Left ventricle myocardium inferior (tissue), 1 donor: Measurements from ENCODE around the gene WSCD2. TPM values are rescaled to one million over a fixed set of nuclear protein-coding genes. Genes with fewer than 3 reads are reported as not detected.

Source experiments
- DNase-seq: peaks from one replicate; pipeline ENCODE4 v3.0.0-alpha.2; 2020
- H3K27ac ChIP-seq: fragments of 200-600 bp; replicated peaks from 2 replicates; pipeline ENCODE4 v1.8.0; 2021
- H3K27me3 ChIP-seq: fragments of 200-600 bp; 2 replicates; pipeline ENCODE4 v1.8.0; 2021; ENCODE audit warnings: low read depth
- H3K36me3 ChIP-seq: fragments of 200-600 bp; 2 replicates; pipeline ENCODE4 v1.8.0; 2021
- H3K4me1 ChIP-seq: fragments of 200-600 bp; 2 replicates; pipeline ENCODE4 v1.8.0; 2021
- H3K4me3 ChIP-seq: fragments of 200-600 bp; 2 replicates; pipeline ENCODE4 v1.8.0; 2021; ENCODE audit warnings: mild to moderate bottlenecking, moderate library complexity
- H3K9me3 ChIP-seq: fragments of 200-600 bp; replicated peaks from 2 replicates; pipeline ENCODE4 v1.8.0; 2021
- intact Hi-C: fragments of 100-400 bp; cut with micrococcal nuclease; formaldehyde crosslinking; loops from one replicate; pipeline ENCODE4 v1.11.0; 2022
- total RNA-seq: library from RNA; stranded (reverse); fragmentation: NEBNext Ultra II Directional; extraction: Animal tissue kit (Norgen Biotek cat#: 25700); gene quantifications from one replicate; pipeline ENCODE4 v1.2.1, GENCODE V29; 2021
- TF ChIP-seq, protein P1 (sequence below): fragments of 200-600 bp; IDR thresholded peaks from 2 replicates; pipeline ENCODE4 v1.8.0; 2021; ENCODE audit warnings: antibody characterized with exemption, mild to moderate bottlenecking, borderline replicate concordance
- donor health status: DM: no; HTN: yes; CAD: no; lungs with severe emphysema.

Gene WSCD2
- total RNA-seq, 1 donor from 2014 or later = 0.14 TPM

GRCh38 chr12:108234158-108234557, 105.1 kb downstream of the WSCD2 start:
- DNase-seq = no peak
- Histone ChIP-seq H3K27ac (no peak overlapping the region), H3K36me3 (no peaks in the 10 kb centered on the region), H3K27me3 (peaks cover 56% of the 10 kb centered on the region), H3K4me1 (no peaks in the 10 kb centered on the region), H3K9me3 (peaks cover 12% of the 10 kb centered on the region), H3K4me3 (no peak overlapping the region)
- TF ChIP-seq, protein P1, sequence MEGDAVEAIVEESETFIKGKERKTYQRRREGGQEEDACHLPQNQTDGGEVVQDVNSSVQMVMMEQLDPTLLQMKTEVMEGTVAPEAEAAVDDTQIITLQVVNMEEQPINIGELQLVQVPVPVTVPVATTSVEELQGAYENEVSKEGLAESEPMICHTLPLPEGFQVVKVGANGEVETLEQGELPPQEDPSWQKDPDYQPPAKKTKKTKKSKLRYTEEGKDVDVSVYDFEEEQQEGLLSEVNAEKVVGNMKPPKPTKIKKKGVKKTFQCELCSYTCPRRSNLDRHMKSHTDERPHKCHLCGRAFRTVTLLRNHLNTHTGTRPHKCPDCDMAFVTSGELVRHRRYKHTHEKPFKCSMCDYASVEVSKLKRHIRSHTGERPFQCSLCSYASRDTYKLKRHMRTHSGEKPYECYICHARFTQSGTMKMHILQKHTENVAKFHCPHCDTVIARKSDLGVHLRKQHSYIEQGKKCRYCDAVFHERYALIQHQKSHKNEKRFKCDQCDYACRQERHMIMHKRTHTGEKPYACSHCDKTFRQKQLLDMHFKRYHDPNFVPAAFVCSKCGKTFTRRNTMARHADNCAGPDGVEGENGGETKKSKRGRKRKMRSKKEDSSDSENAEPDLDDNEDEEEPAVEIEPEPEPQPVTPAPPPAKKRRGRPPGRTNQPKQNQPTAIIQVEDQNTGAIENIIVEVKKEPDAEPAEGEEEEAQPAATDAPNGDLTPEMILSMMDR = peak; percentile 61
- intact Hi-C loops = no loop called here

DNA sequence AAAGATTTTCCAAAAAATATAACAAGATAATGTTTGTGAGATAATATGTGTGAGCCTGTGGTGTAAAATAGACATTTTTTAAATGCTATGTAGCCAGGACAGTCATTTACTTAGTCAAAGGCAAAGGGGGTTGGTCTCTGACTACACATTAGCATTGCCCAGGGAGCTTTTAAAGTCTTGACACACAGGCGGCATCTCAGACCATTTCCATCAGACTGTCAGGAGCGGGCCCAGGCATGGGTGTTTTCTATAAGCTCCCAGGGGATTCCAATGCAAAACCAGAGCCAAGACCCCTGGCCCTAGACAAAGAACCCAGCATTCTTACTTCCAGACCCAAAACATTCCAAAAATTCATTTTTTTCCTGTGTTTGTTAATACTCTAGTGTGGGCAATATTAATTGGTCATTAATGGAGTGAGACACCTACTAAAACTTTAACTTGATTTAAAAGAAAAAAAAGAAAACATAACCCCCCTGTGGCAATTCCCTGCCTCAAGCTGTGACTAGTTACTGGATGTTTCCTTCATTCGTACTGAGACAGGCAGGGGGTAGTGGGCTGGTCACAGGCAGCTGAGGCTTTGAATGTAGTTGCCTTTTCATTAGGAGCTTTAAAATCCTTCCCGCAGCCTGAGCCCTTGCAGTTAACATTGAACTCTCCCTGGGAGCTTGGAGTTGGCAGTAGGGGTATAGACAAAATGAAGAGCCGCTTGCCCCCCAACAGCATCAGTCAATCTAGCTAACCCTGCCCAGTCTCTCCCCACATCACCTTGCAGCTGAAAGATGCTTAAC, 106.3 kb downstream of the WSCD2 start:
- TF ChIP-seq, protein P1 = no peak
- Histone ChIP-seq H3K27me3 (peaks cover 56% of the 10 kb centered on the region), H3K4me1 (no peaks in the 10 kb centered on the region), H3K27ac (no peak overlapping the region), H3K4me3 (no peak overlapping the region), H3K36me3 (no peaks in the 10 kb centered on the region), H3K9me3 (peaks cover 12% of the 10 kb centered on the region)
- no peak for DNase-seq
- intact Hi-C loops = no loop called here

DNA sequence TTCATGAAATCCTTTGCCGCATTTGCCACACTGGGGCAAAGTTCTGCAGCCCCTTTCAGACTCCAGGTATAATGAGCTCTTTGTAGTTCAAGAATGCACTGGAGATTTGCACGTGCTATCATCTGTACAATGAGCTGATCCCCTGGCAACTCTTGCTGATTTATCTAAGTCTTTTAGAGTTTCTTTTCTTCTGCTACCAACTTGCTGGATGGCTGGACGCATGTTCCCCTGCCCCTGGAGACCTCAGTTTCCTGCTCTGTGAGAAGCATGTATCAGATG, 106.8 kb downstream of the WSCD2 start:
- TF ChIP-seq, protein P1 = no peak
- Histone ChIP-seq H3K36me3 (no peaks in the 10 kb centered on the region), H3K4me3 (no peak overlapping the region), H3K9me3 (peaks cover 12% of the 10 kb centered on the region), H3K27ac (no peak overlapping the region), H3K4me1 (no peaks in the 10 kb centered on the region), H3K27me3 (peaks cover 56% of the 10 kb centered on the region)
- intact Hi-C loops = no loop called here
- DNase-seq = no peak

- no peak for DNase-seq
- no peak overlapping the region for H3K4me3 ChIP-seq
- intact Hi-C loops = no loop called here
- H3K4me1 ChIP-seq = no peaks in the 10 kb centered on the region
- peaks cover 12% of the 10 kb centered on the region for H3K9me3 ChIP-seq
- peaks cover 55% of the 10 kb centered on the region for H3K27me3 ChIP-seq
- TF ChIP-seq, protein P1 = no peak
- H3K27ac ChIP-seq = no peak overlapping the region
- no peaks in the 10 kb centered on the region for H3K36me3 ChIP-seq
Measured at GRCh38 chr12:108236366-108236765, 107.3 kb downstream of the WSCD2 start.

GRCh38 chr12:108237272-108237671, 108.2 kb downstream of the WSCD2 start:
- TF ChIP-seq, protein P1 = no peak
- intact Hi-C loops = no loop called here
- Histone ChIP-seq H3K4me1 (no peaks in the 10 kb centered on the region), H3K36me3 (no peaks in the 10 kb centered on the region), H3K27ac (no peak overlapping the region), H3K4me3 (no peak overlapping the region), H3K27me3 (peaks cover 55% of the 10 kb centered on the region), H3K9me3 (peaks cover 12% of the 10 kb centered on the region)
- DNase-seq = no peak
